ENCODE measurements around the gene ZGRF1. TPM values are rescaled to one million over a fixed set of nuclear protein-coding genes. Genes with fewer than 3 reads are reported as not detected.
A peak's percentile ranks its signal among the peaks of the same experiment; 100 is the strongest.

The ZGRF1 gene
- total RNA-seq, 4 donors from 2014 or later: 4.0 to 9.0 (median 4.6) TPM

- 3 to 4% methylated on average over 15 of the region's 15 CpGs for WGBS, 2 donors
- H3K4me3 ChIP-seq: peak overlapping the region in 2 of 4 donors; percentile 56 to 79
- no peaks in the 10 kb centered on the region for H3K9me3 ChIP-seq
- H3K27me3 ChIP-seq: peaks cover 29 to 100% (median 64%) of the 10 kb centered on the region in 4 donors
- intact Hi-C loops (cut with DNase I): no loop called here
- no peak overlapping the region for H3K27ac ChIP-seq
- H3K4me1 ChIP-seq: peaks cover 37 to 68% (median 48%) of the 10 kb centered on the region in 3 donors
- DNase-seq: no peak
- H3K36me3 ChIP-seq: no peaks in the 10 kb centered on the region
- TF ChIP-seq CTCF (IDR thresholded peaks at IDR 0.05): no peak
- no peak for TF ChIP-seq POLR2A (IDR thresholded peaks at IDR 0.05)
Observed at GRCh38 chr4:112513971-112514646, 122.6 kb downstream of the ZGRF1 start.

- DNase-seq: no peak
- Histone ChIP-seq H3K36me3 (no peaks in the 10 kb centered on the region), H3K27me3 (peaks cover 21 to 100% (median 49%) of the 10 kb centered on the region in 4 donors), H3K4me1 (peaks cover 31 to 59% (median 41%) of the 10 kb centered on the region in 3 donors), H3K27ac (no peak overlapping the region), H3K4me3 (no peak overlapping the region), H3K9me3 (no peaks in the 10 kb centered on the region)
- intact Hi-C loops (cut with DNase I): no loop called here
- WGBS, 2 donors: 61 to 77% methylated on average over 4 of the region's 4 CpGs
- no peak for TF ChIP-seq POLR2A (IDR thresholded peaks at IDR 0.05)
- no peak for TF ChIP-seq CTCF (IDR thresholded peaks at IDR 0.05)
Observed at GRCh38 chr4:112511803-112512118, 124.9 kb downstream of the ZGRF1 start.

- 25 to 51% methylated on average over 24 to 32 of the region's 40 CpGs for WGBS, 2 donors
- H3K9me3 ChIP-seq: no peaks in the 10 kb centered on the region
- no peak overlapping the region for H3K27ac ChIP-seq
- peaks cover 17 to 100% (median 47%) of the 10 kb centered on the region in 4 donors for H3K27me3 ChIP-seq
- TF ChIP-seq CTCF (IDR thresholded peaks at IDR 0.05) (no peak), POLR2A (IDR thresholded peaks at IDR 0.05) (no peak)
- no peak for DNase-seq
- H3K4me1 ChIP-seq: peaks cover 26 to 54% (median 36%) of the 10 kb centered on the region in 3 donors
- H3K4me3 ChIP-seq: peak overlapping the region in 2 of 4 donors; percentile 21 to 50
- intact Hi-C loops (cut with DNase I): no loop called here
- no peaks in the 10 kb centered on the region for H3K36me3 ChIP-seq
Observed at GRCh38 chr4:112511093-112511802, 125.5 kb downstream of the ZGRF1 start.

- intact Hi-C loops (cut with DNase I): no loop called here
Observed at GRCh38 chr4:112510291-112511092, 126.2 kb downstream of the ZGRF1 start.

More at GRCh38 chr4:112510291-112511092, 126.2 kb downstream of the ZGRF1 start:
- Histone ChIP-seq H3K27ac (no peak overlapping the region), H3K36me3 (no peaks in the 10 kb centered on the region), H3K9me3 (no peaks in the 10 kb centered on the region), H3K4me3 (peak overlapping the region in 2 of 4 donors; percentile 21 to 50), H3K4me1 (peaks cover 19 to 46% (median 29%) of the 10 kb centered on the region in 3 donors), H3K27me3 (peaks cover 17 to 100% (median 51%) of the 10 kb centered on the region in 4 donors)
- WGBS, 2 donors: 1 to 4% methylated on average over 13 to 26 of the region's 34 CpGs
- no peak for TF ChIP-seq POLR2A (IDR thresholded peaks at IDR 0.05)
- no peak for TF ChIP-seq CTCF (IDR thresholded peaks at IDR 0.05)
- no peak for DNase-seq

Measured in esophagus squamous epithelium (tissue), 5 donors.